GM12878 (cell line): ENCODE data around the gene CASP10. TPM values are rescaled to one million over a fixed set of nuclear protein-coding genes. Genes with fewer than 3 reads are reported as not detected.
A peak's percentile ranks its signal among the peaks of the same experiment; 100 is the strongest.

ENCODE experiments used
- BHLHE40 ChIP-seq, 2 experiments: fragments of 450-650 bp in 1 of 2; IDR thresholded peaks; 2 replicates each; pipeline ENCODE4 v1.6.1; 2011 to 2017; ENCODE audit warnings: low read depth in 2 of 2, borderline replicate concordance in 1 of 2, improper control_type of control experiment in 1 of 2, low read length in 1 of 2, mild to moderate bottlenecking in 1 of 2
- CBFB ChIP-seq: IDR thresholded peaks from 2 replicates; pipeline ENCODE4 v1.6.1; 2016; ENCODE audit warnings: antibody characterized with exemption, low read depth
- E2F8 ChIP-seq: fragments of 450-650 bp; IDR thresholded peaks from 2 replicates; pipeline ENCODE4 v1.6.1; 2018; ENCODE audit warnings: mild to moderate bottlenecking, low read depth, moderate library complexity; ENCODE audit not compliant: partially characterized antibody
- FOXK2 ChIP-seq: fragments of 450-650 bp; IDR thresholded peaks from 2 replicates; pipeline ENCODE4 v1.6.1; 2017; ENCODE audit warnings: mild to moderate bottlenecking, moderate library complexity
- FOXM1 ChIP-seq: IDR thresholded peaks from 2 replicates; pipeline ENCODE4 v1.6.1; 2012; ENCODE audit warnings: low read depth, mild to moderate bottlenecking, inconsistent platforms, low read length, moderate library complexity
- IKZF1 ChIP-seq: fragments of 450-650 bp; conservative IDR thresholded peaks from 2 replicates; pipeline ENCODE4 v1.6.1; 2017; ENCODE audit warnings: antibody characterized with exemption, mild to moderate bottlenecking
- NFYB ChIP-seq: IDR thresholded peaks from 2 replicates; pipeline ENCODE4 v1.6.1; 2011; ENCODE audit warnings: low read depth, mild to moderate bottlenecking, low read length, improper control_type of control experiment, moderate library complexity; ENCODE audit not compliant: insufficient read depth
- NR2F1 ChIP-seq: fragments of 450-650 bp; conservative IDR thresholded peaks from 2 replicates; pipeline ENCODE4 v1.6.1; 2017; ENCODE audit warnings: mild to moderate bottlenecking
- STAT1 ChIP-seq: fragments of 450-650 bp; conservative IDR thresholded peaks from 2 replicates; pipeline ENCODE4 v1.6.1; 2014; ENCODE audit warnings: antibody characterized with exemption, mild to moderate bottlenecking
- STAT3 ChIP-seq: IDR thresholded peaks from 2 replicates; pipeline ENCODE4 v1.6.1; 2011; ENCODE audit warnings: low read depth, low read length, improper control_type of control experiment
- SUPT20H ChIP-seq: IDR thresholded peaks from 2 replicates; pipeline ENCODE4 v1.6.1; 2011; ENCODE audit warnings: low read depth, mild to moderate bottlenecking, low read length, moderate library complexity, borderline replicate concordance; ENCODE audit not compliant: control insufficient read depth
- TCF7 ChIP-seq: IDR thresholded peaks from 2 replicates; pipeline ENCODE4 v1.6.1; 2014; ENCODE audit warnings: antibody characterized with exemption, borderline replicate concordance
- YBX1 ChIP-seq: fragments of 450-650 bp; IDR thresholded peaks from 2 replicates; pipeline ENCODE4 v1.6.1; 2016; ENCODE audit warnings: antibody characterized with exemption
- ZBED1 ChIP-seq: IDR thresholded peaks from 2 replicates; pipeline ENCODE4 v1.6.1; 2016; ENCODE audit warnings: borderline replicate concordance
- ZBTB40 ChIP-seq: fragments of 450-650 bp; IDR thresholded peaks from 2 replicates; pipeline ENCODE4 v1.6.1; 2016; ENCODE audit warnings: mild to moderate bottlenecking, moderate library complexity, borderline replicate concordance
- ZNF217 ChIP-seq: fragments of 450-650 bp; IDR thresholded peaks from 2 replicates; pipeline ENCODE4 v1.6.1; 2017; ENCODE audit warnings: antibody characterized with exemption, mild to moderate bottlenecking
- ZNF687 ChIP-seq: fragments of 450-650 bp; IDR thresholded peaks from 2 replicates; pipeline ENCODE4 v1.6.1; 2017; ENCODE audit warnings: mild to moderate bottlenecking, moderate library complexity
- polyA plus RNA-seq, 11 experiments: library from polyadenylated mRNA; depleted of rRNA in 4 of 11; unstranded in 6 of 11; stranded (reverse) in 5 of 11; fragments of >200 nt; fragmentation: Nextera tagmentation in 4 of 11; fragmentation: Illumina TruSeq in 1 of 11; extraction: Ambion mirVana in 4 of 11; extraction: Trizol in 1 of 11; gene quantifications; 1 replicate in 1 of 11; 2 replicates in 10 of 11; pipeline versions ENCODE4 v1.2.1 to v1.2.3, GENCODE V29; 2011 to 2016; ENCODE audit warnings: inconsistent platforms in 2 of 11, missing spikeins in 2 of 11, low read depth in 1 of 11
- total RNA-seq, 4 experiments: library from RNA; depleted of rRNA in 3 of 4; stranded (reverse); fragments of >200 nt in 3 of 4; fragmentation: Illumina TruSeq in 1 of 4; extraction: Trizol in 1 of 4; gene quantifications; 2 replicates each; pipeline versions ENCODE4 v1.2.1 to v1.2.3, GENCODE V29; 2013 to 2021
- TF ChIP-seq, protein P1 (sequence below): IDR thresholded peaks from 2 replicates; pipeline ENCODE4 v1.6.1; 2012; ENCODE audit warnings: low read length, inconsistent platforms

Gene CASP10
- total and polyA plus RNA-seq, 10 of the 15 experiments (the other 5 are each of a cell fraction or from before 2014, with no cell fraction given), result 7.2 to 14.1 (median 10.8) TPM

DNA sequence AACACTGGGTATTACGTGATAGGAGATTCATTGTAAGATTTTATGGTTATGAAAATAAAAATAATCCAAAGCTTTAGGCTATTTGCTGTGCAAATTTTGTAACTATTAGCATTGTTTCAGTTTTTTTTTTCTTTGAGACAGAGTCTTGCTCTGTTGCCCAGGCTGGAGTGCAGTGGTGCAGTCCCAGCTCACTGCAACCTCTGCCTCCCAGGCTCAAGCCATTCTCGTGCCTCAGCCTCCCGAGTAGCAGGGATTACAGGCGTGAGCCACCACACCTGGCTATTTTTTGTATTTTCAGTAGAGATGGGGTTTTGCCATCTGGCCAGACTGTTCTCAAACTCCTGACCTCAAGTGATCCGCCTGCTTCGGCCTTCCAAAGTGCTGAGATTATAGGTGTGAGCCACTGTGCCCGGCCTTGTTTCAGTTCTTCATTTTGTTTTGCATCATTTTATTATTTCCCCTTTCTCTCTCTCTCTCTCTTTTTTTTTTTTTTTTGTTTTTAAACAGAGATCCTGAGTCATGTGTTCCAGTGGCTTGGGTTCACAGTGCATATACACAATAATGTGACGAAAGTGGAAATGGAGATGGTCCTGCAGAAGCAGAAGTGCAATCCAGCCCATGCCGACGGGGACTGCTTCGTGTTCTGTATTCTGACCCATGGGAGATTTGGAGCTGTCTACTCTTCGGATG is 25.8 kb downstream of the CASP10 start (continued):
- TF ChIP-seq ZNF687, result peak; percentile 77; the same call in 1 of the 2 replicates
- TF ChIP-seq TCF7, result no peak
- TF ChIP-seq YBX1, result no peak
- TF ChIP-seq ZBED1, result no peak
- peak; percentile 58; the same call in 1 of the 2 replicates for TF ChIP-seq NR2F1
- no peak for TF ChIP-seq NFYB
- TF ChIP-seq STAT1, result no peak
- no peak for TF ChIP-seq CBFB
- peak; percentile 49 to 55; a peak in 1 of 4 replicates for TF ChIP-seq BHLHE40 (IDR thresholded peaks at IDR 0.05; ENCODE audit: borderline replicate concordance in 1 of 2, low read depth in 2 of 2, low read length in 1 of 2)
- TF ChIP-seq, protein P1, sequence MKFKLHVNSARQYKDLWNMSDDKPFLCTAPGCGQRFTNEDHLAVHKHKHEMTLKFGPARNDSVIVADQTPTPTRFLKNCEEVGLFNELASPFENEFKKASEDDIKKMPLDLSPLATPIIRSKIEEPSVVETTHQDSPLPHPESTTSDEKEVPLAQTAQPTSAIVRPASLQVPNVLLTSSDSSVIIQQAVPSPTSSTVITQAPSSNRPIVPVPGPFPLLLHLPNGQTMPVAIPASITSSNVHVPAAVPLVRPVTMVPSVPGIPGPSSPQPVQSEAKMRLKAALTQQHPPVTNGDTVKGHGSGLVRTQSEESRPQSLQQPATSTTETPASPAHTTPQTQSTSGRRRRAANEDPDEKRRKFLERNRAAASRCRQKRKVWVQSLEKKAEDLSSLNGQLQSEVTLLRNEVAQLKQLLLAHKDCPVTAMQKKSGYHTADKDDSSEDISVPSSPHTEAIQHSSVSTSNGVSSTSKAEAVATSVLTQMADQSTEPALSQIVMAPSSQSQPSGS, result peak; percentile 46; the same call in 1 of the 2 replicates
- TF ChIP-seq ZBTB40, result no peak; the same call in 1 of the 2 replicates
- no peak for TF ChIP-seq STAT3
- TF ChIP-seq SUPT20H, result no peak
- TF ChIP-seq FOXM1, result no peak
- peak; percentile 87; the same call in 1 of the 2 replicates for TF ChIP-seq ZNF217
- no peak for TF ChIP-seq FOXK2
- TF ChIP-seq E2F8, result no peak
- TF ChIP-seq IKZF1, result peak; percentile 48; the same call in 1 of the 2 replicates
